ENCODE measurements around the gene VSX2. TPM values are rescaled to one million over a fixed set of nuclear protein-coding genes. Genes with fewer than 3 reads are reported as not detected.
A peak's percentile ranks its signal among the peaks of the same experiment; 100 is the strongest.

The VSX2 gene
- total and polyA plus RNA-seq, 2 of the 13 experiments (the other 11 are each of a cell fraction or from before 2014, with no cell fraction given): 0.05 TPM; not detected in 1

GRCh38 chr14:74204491-74204890 lies 34.8 kb upstream of the VSX2 start (continued):
- no peak for TF ChIP-seq EP300 (IDR thresholded peaks at IDR 0.05; ENCODE audit: low read depth in 2 of 2, low read length in 2 of 2)
- TF ChIP-seq EP300 (CRISPR knock-in tag; IDR thresholded peaks at IDR 0.05; ENCODE audit: borderline replicate concordance): no peak
- no peak for TF ChIP-seq GTF3A (CRISPR knock-in tag; conservative IDR thresholded peaks at IDR 0.05)
- no peak for TF ChIP-seq CBX1 (IDR thresholded peaks at IDR 0.05; ENCODE audit: low read depth)
- no peak for TF ChIP-seq ARNT (IDR thresholded peaks at IDR 0.05)
- TF ChIP-seq ZNF263 (CRISPR knock-in tag; IDR thresholded peaks at IDR 0.05): no peak

DNA sequence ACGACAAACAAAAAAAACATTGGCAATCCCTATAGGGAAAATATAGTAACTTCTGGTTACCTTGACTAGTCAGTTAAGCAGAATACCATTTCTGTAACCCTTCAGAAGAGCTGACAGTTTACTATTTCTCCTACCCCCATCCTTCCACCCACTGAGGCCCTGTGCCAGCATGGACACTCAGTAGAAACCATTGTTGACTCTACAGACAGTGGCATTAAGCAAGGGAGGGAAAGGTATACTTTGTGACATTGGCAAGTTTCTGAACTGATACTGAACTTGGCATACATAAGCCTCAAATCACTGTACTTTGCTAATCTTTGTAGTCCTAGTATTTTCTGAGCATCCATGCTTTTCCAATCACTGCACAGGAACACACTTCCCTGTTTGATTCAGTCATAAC lies 33.4 kb upstream of the VSX2 start:
- TF ChIP-seq HNRNPK (IDR thresholded peaks at IDR 0.05; ENCODE audit: low read depth, low read length, poor library complexity, severe bottlenecking) (peak; percentile 57), NFYB (CRISPR knock-in tag; IDR thresholded peaks at IDR 0.05) (no peak), ZMYM4 (CRISPR knock-in tag; IDR thresholded peaks at IDR 0.05) (no peak)
- no TSS peak for BruUV-seq (replicated peaks)
- Histone ChIP-seq H3K27ac (ENCODE audit: extremely low read length, insufficient read depth, low read length) (no peak overlapping the region), H3K4me3 (replicated peaks in 1 of 3; ENCODE audit: insufficient read depth in 1 of 3, low read depth in 2 of 3, low read length in 3 of 3) (no peak overlapping the region), H3K4me1 (ENCODE audit: insufficient read depth, low read length) (no peaks in the 10 kb centered on the region), H4K20me1 (ENCODE audit: insufficient read depth, low read length) (no peaks in the 10 kb centered on the region), H3K36me3 (replicated peaks in 1 of 2; ENCODE audit: control insufficient read depth in 1 of 2, insufficient read depth in 2 of 2, low read length in 2 of 2) (peaks cover 3 to 9% of the 10 kb centered on the region in 2 experiments; a peak in 1 of 5 replicates), H2AFZ (ENCODE audit: low read length) (no peak overlapping the region), H3K4me2 (ENCODE audit: low read depth, low read length) (no peak overlapping the region), H3K27me3 (ENCODE audit: control insufficient read depth in 1 of 2, insufficient read depth in 2 of 2, low read length in 2 of 2) (no peaks in the 10 kb centered on the region; a peak in 1 of 5 replicates), H3K79me2 (ENCODE audit: insufficient read depth, low read length) (no peaks in the 10 kb centered on the region), H3K9me3 (ENCODE audit: low read length) (no peaks in the 10 kb centered on the region), H3K9ac (ENCODE audit: insufficient read depth, low read depth, low read length) (no peak overlapping the region)
- ChIA-PET CTCF (ENCODE audit: low intra/inter-chr PET ratio, low total read pairs) (no interaction called here), POLR2A (no interaction called here)
- ATAC-seq: no peak
- DNase-seq (ENCODE audit: low spot score): no peak
- intact Hi-C loops (cut with micrococcal nuclease; ENCODE audit: unreplicated experiment): no loop called here
- in situ Hi-C loops (cut with HindIII; ENCODE audit: extremely low pct_ligation_motif_present, low pct_unique_long_range_greater_than_20kb): no loop called here
- no peak for FAIRE-seq
- WGBS (ENCODE audit: low lambda C conversion rate): 82% methylated on average over 1 of the region's 1 CpG

Data from HepG2 (cell line).